ENCODE results near the gene RAB6D.
"Not testable (repeated sequence)": the region's sequence is repeated elsewhere in the genome, so short reads cannot be mapped to it uniquely, and the experiment has no call there.

The RAB6D gene

DNA sequence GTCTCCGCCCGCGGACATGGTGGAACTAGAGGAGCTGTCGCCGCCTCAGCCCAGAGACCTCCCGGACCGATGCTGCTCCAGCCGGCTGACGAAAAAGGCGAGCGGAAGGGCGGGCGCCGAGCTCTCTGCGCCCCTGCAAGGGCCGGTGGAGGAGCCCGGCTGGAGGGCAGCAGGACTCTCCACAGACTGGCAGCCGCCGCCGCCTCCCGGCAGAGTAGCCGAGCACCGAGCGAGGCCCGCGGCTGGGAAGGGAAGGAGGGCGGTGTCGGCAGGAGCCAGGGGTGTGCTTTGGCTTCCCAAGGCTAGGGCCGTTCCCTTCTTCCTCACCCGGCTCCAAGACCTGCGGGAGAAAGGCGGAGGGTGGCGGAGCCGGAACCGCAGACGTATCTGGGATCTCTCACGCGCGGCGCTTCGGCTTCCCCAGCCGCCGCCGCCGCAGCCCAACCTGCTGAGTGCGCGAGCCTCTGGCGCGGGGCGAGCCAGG, at the start of gene RAB6D:
Gene RAB6D (minus strand): TSS at position 466 of the 484 bp plus-strand sequence. CDS start 448 bp downstream, at position 18.
- DNase-seq (ENCODE audit: low spot score); FAIRE-seq: not testable (repeated sequence)

DNA sequence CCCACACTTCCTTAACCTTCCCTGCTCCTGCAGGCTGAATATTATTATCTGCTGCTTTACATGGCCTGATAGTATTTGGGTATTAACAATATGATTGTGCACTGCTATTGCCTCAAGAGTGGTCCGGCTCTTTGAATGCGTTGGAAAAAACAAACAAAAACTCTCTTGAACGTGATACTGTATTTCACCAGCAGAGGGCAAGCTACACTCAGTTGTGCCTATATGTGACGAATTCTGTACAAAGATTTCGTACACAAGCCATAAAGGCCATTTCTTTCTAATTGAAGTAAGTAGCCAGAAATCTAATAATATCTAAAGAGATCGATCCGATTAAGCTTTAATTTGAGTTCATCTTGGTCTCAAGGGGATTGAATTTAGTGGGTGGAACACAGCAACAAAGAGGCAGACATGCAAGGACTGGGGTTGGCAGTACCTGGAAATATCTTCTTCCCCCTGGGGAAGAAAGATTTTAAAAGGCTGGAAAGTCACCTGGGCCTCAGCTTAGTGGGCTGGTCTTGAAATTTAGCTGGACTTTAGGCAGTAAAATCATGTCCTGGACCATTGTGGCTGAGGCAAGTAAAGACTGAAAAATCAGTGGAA, 49.3 kb upstream of the RAB6D start:
- DNase-seq (ENCODE audit: low spot score) (peak; percentile 63), FAIRE-seq (no peak)

DNA sequence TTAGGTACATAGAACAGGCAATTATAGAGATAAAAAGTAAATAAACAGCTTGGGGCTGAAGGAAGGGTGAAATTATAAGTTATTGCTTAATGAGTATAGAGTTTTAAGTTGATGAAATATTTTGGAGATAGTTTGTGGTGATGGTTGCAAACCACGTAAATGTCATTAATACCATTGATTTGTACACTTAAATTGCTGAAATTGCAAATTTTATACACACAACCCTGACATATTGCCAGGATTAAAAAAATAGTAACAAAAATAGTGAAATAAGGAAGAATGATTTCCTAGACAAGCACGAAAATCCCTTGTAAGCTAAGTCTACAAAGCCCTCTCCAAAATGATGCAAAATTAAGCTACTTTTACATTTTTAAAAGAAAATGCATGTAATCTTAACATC, 46.2 kb upstream of the RAB6D start:
- FAIRE-seq (no peak), DNase-seq (ENCODE audit: low spot score) (no peak)

DNA sequence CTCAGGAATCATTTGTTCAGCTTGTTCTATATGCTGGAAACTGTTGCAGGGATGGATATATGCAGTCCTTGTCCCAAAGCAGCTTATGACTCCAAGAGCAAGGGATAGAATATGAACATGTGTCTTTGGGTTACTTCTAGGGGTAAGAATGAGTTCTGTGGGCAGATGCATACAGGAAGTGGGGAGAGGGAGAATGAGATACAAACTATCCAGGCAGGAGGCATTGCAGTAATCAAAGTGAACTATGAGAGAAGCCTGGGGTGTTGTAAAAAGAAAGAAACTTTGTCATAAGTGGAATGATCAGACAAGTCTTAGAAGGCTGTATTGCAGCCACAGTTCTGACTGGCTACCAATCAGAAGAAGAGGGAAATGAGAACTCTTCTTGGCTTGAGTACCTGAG, 44.8 kb upstream of the RAB6D start:
- DNase-seq (ENCODE audit: low spot score) (no peak), FAIRE-seq (no peak)

DNA sequence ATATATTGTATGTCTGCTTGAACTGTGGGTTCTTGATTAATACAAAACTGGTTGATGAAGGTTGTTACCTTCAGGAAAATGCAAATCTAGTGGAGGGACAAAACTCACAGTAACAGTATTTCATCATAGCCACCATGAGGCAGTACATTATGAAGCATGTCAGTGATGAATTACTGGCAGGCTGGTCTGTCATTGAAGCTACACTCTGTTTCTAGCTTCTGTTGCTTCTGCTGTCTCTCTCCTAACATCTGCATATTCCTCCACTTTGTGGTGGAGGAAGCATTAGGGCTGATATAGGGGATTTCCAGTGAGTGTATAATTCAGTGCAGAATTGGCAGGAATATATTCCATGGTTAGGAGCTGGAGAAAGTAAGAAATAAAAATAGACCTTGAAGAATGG, 44.2 kb upstream of the RAB6D start:
- DNase-seq (ENCODE audit: low spot score) (no peak), FAIRE-seq (no peak)

DNA sequence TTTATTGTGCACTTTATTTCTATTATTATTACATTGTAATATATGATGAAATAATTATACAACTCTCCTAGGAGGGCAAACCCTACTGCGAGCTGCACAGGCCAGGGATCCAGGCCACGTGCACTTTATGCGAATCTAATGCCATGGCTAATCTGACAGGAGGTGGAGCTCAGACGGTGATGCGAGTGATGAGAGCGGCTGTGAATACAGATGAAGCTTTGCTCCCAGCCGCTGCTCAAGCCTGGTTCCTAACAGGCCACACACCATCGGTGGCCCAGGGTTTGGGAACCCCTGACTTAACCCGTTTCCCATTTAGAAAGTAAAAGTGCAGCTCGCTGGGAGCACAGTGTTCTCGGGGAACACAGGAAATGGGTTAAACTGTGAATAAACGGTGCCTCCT, 40.8 kb upstream of the RAB6D start:
- FAIRE-seq (peak; percentile 46), DNase-seq (ENCODE audit: low spot score) (no peak)

DNA sequence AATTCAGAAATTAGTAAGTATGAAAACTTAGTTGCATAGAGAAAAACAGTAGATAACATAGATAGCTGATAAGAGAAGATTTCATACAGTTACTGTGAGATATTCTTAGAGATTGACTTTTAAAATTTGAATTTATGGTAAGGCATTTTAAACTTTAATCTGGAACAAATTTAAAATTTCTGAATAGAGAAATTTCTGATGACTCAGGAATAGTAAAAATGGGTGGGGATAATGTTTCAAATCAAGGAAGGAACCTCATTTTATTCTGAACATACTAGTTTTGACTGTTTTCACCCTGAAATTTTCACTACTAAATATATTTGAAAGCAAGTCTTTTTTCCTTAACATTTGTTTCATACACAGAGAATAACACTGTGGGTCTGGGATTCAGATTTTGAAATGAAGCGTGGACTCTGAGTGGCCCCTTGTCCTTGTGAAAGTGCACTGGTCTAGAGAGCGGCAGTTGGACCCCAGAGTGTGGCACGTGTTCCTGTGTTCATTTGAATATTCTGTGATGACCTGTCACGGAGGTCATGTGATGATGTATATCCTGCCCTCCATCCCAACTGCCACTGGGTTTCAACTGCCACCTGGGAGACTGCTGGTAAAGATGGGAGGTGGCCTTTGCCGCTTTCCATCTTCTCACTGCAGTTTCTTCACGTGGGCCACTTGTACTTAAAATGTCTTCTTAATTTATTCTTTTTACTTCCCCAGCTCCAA, 38.5 kb upstream of the RAB6D start:
- no peak for DNase-seq (ENCODE audit: low spot score)
- no peak for FAIRE-seq

DNA sequence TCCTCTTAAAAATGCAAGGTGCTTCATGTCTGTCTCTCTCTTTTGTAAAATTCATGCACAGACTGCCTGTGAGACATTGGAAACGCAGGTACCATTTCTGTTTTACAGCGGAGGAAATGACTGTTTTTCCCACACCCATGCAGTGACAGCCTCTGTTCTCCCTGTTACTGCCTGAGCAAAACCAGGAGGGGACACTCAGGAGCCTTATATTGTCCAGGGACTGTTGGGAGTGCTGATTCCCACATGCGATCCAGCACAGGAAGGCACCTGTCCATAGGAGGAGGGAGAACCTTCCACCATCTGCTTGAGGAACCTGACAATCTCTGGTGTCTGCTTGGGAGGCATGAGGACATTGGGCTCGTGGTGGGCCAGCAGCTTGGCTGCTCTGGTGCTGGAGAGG, 36.9 kb upstream of the RAB6D start:
- no peak for DNase-seq (ENCODE audit: low spot score)
- FAIRE-seq: peak; percentile 53

DNA sequence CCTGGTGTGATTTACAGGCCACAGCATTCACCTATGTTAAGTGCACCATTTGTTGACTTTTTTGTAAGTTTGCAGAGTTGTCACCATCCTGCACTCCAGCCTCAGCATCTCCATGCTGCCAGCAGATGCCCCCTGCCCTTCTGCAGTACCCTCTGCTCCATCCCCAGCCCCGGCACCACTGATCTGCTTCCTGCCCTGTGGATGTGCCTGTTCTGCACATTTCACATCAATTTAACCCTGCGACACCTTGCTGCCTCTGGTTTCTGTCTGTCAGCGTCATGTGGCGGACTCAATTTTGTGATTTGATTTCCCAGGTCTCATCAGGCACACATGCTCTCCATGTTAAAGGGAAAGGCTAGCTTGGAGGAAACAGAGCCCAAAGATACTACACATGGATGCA, 36.5 kb upstream of the RAB6D start:
- peak; percentile 5 for FAIRE-seq
- DNase-seq (ENCODE audit: low spot score): not testable (repeated sequence)

DNA sequence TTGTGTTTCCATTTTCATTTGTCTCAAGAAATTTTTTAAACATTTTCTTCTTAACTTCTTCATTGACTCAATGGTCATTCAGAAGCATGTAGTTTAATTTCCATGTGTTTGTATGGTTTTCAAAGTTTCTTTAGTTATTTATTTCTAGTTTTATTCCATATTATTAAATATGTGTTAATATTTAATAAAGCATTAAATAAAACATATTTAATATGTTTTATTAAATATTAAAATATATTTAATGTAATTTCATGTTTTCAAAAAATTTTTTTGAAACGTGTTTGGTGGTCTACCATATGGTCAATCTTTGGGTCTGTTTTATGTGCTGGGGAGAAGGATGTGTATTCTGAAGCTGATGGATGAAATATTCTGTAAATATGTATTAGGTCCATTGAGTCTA, 32.2 kb upstream of the RAB6D start:
- FAIRE-seq; DNase-seq (ENCODE audit: low spot score): not testable (repeated sequence)

DNA sequence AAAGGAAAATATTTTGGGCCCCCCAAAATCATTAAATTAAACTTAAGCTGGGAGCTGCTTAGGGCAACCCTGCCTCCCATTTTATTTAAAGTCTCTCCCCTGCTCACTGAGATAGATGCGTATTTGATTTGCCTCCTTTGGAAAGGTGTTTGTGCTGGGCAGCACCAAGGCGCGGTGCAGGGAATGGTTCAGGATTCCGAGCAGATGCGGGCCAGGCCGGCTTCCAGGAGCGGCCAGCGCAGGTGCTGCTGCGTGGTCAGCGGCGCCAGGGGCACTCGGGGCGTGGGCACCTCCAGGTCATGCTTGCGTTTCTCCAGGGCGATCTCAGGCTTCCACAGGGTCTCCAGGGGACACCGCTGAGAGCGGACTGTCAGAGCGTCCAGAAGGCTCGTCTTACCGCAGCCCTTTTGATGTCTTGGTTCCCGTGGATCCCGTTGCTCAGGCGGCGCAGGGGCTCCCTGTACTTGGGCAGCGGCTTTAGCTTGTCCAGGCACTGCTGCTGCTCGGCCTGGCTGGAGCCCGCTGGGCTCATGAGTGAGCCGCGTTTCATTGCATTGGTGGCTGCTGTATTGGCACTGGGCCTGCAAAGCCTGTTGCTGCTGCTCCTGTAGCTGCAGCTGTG, 31.2 kb upstream of the RAB6D start:
- not testable (repeated sequence) for DNase-seq (ENCODE audit: low spot score); FAIRE-seq

DNA sequence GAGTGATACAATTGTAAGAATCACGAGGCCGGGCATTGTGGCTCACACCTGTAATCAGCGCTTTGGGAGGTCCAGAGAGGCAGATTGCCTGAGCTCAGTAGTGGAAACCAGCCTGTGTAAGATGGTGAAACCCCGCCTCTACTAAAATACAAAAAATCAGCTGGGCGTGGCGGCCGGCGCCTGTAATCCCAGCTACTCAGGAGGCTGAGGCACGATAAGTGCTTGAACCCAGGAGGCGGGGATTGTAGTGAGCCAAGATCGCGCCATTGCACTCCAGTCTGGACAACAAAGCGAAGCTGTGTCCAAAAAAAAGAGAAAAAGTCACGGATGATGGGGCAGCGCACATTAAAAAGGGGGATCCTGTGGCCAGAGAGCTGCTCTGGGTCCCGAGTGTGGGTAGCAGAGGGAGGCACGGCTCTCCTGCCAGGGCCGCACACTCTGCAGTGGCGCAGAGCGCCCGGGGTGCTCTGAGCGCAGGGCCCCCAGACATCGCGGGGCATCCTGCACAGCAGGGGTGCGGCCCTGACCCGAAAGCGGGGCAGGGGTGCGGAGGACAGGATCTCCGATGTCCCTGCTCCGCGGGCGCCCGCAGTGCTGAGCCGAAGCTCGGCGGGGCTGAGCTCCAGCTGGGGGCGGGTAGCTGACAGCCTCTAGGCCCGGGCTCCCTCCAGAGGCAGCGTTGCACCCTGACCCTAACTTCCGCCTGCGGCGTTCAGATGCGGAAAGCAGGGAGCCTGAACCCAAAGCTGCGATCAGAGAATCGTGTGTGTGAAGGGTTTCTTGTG, 30.4 kb upstream of the RAB6D start:
- DNase-seq (ENCODE audit: low spot score) (no peak), FAIRE-seq (no peak)

DNA sequence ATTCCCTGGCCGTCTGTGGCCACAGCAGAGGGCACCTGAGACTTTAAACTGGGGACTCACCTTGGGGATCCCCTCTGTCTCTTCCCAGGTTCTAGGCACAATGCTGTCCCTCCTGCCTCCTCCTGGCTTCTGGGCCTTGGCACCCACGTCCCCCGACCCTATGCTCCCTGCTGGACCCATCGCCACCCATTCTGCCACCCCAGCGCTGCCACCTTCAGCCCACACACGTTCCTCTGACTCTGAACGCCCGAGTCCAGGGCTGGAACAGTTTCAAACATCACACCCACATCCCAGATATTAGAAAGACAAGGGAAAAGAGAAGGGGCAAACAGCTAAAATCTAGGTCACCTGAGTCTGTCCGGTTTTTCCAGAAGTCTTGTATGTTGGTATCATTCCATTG, 28.0 kb upstream of the RAB6D start:
- not testable (repeated sequence) for FAIRE-seq; DNase-seq (ENCODE audit: low spot score)

DNA sequence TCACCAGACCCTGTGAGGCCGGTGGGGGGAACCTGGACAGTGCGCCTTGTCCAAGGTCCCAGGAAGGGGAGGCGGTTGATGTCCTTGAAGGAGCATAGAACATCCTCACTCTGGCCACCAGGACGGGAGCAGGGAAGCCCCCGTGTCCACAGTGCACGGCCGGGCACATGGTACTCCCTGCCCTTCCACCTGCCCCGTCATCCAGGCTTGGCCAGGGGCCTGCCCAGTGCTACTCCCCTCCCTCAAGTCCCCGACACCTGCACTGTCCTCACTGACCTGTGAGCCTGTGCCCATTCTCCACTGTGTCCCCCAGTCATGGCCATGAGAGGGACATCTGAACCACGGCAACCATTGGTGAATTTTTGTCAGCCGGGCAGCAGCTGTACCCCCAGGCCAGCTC, 27.5 kb upstream of the RAB6D start:
- not testable (repeated sequence) for FAIRE-seq; DNase-seq (ENCODE audit: low spot score)

DNA sequence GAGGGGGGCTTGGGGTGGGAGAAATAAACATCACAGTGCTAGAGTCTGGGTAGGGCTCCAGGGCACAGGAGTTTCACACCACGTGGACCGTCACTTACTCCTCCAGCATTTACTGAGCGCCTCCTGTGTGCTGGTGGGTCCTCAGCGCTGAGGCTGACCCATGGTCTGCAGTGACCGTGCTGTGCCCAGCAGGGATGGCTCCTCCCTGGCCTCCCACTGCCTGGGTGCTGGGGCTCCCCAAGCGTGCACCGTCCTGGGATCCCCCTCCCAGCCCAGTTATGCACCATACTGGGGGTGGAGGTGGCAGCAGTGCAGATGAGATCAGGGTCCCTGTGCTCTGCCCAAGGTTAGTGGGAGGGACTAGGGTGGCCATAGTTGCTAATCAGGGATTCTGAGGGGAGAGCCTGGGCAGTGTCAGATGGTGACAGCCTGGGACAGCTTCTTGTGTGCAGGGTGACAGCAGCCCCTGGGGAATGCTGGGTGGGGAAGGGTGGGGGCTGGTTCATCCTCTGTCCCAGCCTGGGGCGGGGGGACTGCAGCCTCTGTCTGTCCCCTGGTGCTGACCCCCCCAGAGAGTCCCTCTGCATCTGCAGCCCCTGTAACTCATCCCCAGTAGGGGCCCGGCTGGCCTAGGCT, 26.6 kb upstream of the RAB6D start:
- not testable (repeated sequence) for FAIRE-seq; DNase-seq (ENCODE audit: low spot score)

DNA sequence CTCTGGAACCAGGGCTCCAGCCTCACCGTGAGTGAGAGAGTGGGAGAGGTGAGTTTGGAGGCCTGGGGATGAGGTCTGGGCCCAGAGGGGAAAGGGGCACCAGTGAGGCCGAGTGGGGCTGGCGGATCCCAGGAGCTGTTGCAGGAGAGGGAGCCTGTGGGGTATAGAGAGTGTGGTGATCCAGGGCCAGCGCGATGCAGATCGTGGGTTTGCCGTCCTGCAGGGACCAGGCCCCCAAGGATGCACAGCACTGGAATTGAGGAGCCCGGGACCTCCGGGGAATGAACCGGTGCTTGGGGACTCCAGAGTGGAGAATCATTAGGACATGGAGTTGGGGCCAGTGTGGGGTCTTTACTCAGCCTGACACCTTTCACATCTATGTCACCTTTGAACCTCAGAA, 25.7 kb upstream of the RAB6D start:
- FAIRE-seq (no peak), DNase-seq (ENCODE audit: low spot score) (no peak)

DNA sequence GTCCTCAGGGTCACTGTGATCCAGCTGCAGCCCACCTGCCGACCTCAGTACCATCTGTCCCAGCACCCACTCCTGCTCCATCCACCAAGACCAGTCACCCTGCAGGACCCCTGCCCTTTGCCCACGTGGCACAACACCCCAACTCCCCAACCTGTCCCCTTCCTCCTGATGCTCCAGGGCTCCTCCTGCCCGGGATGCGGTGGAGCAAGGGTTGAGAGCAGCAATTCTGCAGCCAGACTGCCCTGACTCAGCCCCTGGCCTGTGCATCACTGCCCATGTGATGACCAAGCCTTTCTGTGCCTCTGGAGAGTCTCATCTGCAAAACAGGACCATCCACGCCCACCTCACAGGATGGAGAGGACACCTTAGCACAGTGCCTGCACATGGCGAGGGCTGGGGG, 24.9 kb upstream of the RAB6D start:
- not testable (repeated sequence) for DNase-seq (ENCODE audit: low spot score)
- FAIRE-seq: peak; percentile 58

DNA sequence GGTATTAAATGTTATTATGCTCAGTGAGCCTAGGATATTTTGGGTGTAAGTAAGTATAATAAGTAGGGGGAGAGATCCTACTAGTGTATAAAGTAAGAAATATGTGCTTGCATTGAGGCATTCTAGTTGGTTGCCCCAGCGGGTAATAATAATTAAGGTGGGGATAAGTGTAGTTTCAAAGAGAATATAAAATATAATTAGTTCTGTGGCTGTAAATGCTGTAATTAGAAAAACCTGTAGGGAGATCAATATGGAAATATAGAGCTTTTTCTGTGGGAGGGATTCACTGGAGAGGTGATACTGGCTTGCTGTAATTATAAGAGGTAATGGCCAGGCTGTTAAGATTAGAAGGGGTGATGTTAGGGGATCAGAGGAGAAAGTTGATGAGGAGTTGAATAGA, 9.1 kb upstream of the RAB6D start:
- FAIRE-seq; DNase-seq (ENCODE audit: low spot score): not testable (repeated sequence)

DNA sequence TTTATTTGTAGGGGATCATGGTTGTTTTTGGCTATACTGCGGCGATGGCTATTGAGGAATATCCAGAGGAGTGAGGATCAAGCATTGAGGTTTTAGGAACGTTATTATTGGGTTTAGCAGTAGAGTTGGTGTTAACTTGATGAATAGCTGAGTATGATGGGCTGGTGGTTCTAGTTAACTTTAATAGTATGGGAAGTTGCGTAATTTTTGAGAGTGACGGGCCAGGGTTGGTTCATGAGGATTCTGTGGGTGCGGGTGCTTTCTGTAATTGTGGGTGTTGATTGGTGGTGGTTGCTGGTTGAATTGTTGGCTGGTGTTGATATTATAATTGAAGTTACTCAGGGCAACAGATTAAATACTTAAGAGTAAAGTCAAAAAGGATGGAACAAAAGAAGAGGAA, 6.0 kb upstream of the RAB6D start:
- no peak for FAIRE-seq

DNA sequence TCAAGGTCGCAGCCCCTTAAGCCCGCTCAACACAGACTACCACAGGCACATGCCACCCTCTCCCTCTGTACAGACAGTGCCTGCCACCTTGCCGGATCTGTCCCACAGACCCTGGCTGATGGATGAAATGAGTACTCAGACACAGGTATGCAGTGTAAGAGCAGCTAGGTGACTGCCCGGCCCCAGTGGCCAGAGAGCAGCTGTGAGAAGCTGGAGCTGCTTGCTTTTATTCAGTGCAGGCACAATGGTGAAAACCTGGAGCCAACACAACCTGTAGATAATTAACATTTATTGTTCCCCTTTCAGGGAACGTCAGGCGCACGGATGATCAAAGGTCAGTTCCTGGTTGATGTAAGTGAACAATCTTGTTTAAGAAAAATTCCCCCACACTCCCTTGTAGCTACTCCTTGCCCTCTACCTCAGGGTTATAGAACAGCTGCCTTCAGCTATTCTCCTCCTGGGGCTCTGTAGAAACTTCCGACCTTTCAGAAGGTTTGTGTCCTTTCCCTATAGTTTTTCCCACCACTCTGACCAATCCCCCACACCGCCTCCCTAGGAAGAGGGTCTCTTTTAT, 4.6 kb upstream of the RAB6D start:
- DNase-seq (ENCODE audit: low spot score): not testable (repeated sequence)

More for the DNA sequence above, 6.0 kb upstream of the RAB6D start:
- no peak for DNase-seq (ENCODE audit: low spot score)

DNA sequence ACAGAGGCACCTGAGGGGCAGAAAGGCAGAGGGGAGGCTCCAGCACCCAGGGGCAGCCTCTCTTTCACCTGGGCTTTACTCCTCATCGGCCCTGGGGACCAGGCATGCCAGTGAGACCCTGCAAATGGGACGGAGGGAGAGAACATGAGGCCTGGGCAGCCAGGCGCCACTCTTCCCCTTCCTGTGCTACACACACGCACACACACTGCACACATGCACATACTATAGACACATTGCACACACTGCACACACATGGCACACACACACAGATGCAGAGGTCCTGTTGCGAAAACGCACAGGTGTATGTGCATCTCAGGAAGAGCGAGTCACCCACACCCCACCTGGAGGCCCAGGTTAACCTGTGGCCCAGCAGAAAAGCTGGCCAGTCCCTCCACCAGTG, 3.4 kb upstream of the RAB6D start:
- DNase-seq (ENCODE audit: low spot score) (no peak), FAIRE-seq (no peak)

More for the DNA sequence above, 4.6 kb upstream of the RAB6D start:
- not testable (repeated sequence) for FAIRE-seq
